IPS-20b (cell line): ENCODE results near the gene BMP4.

Experiments used
- H3K27ac ChIP-seq: one replicate; pipeline ENCODE4 v1.5.1; 2013; ENCODE audit warnings: low read length
- H3K27me3 ChIP-seq: 2 replicates; pipeline ENCODE4 v1.6.1; 2013; ENCODE audit warnings: mild to moderate bottlenecking, low read length, inconsistent platforms; ENCODE audit not compliant: insufficient read depth
- H3K36me3 ChIP-seq: 2 replicates; pipeline ENCODE4 v1.6.1; 2013; ENCODE audit warnings: low read depth, mild to moderate bottlenecking, inconsistent platforms, low read length, moderate library complexity; ENCODE audit not compliant: insufficient read depth
- H3K4me1 ChIP-seq: 2 replicates; pipeline ENCODE4 v1.6.1; 2013; ENCODE audit warnings: mild to moderate bottlenecking, control low read depth, inconsistent platforms, low read length, moderate library complexity; ENCODE audit not compliant: insufficient read depth
- H3K4me3 ChIP-seq: 2 replicates; pipeline ENCODE4 v1.5.1; 2013; ENCODE audit warnings: mild to moderate bottlenecking, low read length, inconsistent platforms
- H3K9ac ChIP-seq: 2 replicates; pipeline ENCODE4 v1.6.1; 2013; ENCODE audit warnings: low read depth, mild to moderate bottlenecking, inconsistent platforms, low read length, moderate library complexity
- H3K9me3 ChIP-seq: 2 replicates; pipeline ENCODE4 v1.6.1; 2013; ENCODE audit warnings: mild to moderate bottlenecking, low read depth, low read length, inconsistent platforms; ENCODE audit not compliant: insufficient read depth

The BMP4 gene

DNA sequence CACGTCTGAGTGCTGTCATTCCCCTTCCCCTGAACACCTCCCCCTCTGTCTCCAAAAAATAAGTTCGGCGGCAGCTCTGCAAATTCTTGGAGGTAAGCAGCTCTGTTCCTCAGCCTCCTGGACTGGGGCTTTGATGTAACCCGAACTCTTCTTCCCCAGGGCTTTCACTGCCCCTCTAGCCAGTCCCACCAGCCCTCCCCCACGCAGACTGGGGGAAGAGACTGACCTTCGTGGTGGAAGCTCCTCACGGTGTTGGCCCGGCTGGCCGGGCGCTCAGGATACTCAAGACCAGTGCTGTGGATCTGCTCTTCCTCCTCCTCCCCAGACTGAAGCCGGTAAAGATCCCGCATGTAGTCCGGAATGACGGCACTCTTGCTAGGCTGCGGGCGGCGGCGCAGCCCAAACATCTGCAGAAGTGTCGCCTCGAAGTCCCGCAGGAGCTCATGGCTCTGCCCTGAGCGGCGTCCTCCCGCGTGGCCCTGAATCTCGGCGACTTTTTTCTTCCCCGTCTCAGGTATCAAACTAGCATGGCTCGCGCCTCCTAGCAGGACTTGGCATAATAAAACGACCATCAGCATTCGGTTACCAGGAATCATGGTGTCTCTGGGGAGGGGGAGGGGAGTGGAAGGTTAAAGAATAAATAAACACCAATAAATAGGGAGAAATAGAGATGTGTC is 4.9 kb downstream of the BMP4 start:
- peaks cover 19% of the 10 kb centered on the region; the same call in 1 of the 2 replicates for H3K36me3 ChIP-seq
- H3K4me1 ChIP-seq = peaks cover 20% of the 10 kb centered on the region; the same call in 1 of the 2 replicates
- H3K9me3 ChIP-seq = no peaks in the 10 kb centered on the region
- peaks cover 97% of the 10 kb centered on the region for H3K27me3 ChIP-seq
- peak overlapping the region; percentile 68; the same call in 1 of the 2 replicates for H3K9ac ChIP-seq
- peak overlapping the region; percentile 94 for H3K4me3 ChIP-seq
- no peak overlapping the region for H3K27ac ChIP-seq

DNA sequence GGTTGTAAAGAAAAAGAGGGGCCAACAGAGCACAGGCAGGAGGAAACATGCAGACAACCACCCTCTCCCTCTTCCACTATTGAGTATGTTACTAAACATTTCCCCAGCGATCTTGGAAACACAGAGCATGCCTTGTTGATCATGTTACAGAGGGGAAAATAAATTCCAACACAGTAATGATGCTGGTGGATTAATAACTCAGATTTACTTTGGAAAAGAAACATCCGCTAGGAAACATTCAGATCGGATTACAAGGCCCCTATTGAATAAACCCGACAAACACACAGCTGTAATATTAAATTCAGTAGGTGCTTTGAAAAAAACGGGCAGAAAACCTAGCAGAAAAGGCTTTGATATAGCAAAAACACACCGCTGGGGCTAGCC is 5.4 kb downstream of the BMP4 start:
- Histone ChIP-seq H3K4me3 (peak overlapping the region; percentile 94), H3K9ac (peak overlapping the region; percentile 68; the same call in 1 of the 2 replicates), H3K27ac (no peak overlapping the region), H3K4me1 (peaks cover 20% of the 10 kb centered on the region; the same call in 1 of the 2 replicates), H3K27me3 (peaks cover 98% of the 10 kb centered on the region), H3K36me3 (peaks cover 19% of the 10 kb centered on the region; the same call in 1 of the 2 replicates), H3K9me3 (no peaks in the 10 kb centered on the region)

DNA sequence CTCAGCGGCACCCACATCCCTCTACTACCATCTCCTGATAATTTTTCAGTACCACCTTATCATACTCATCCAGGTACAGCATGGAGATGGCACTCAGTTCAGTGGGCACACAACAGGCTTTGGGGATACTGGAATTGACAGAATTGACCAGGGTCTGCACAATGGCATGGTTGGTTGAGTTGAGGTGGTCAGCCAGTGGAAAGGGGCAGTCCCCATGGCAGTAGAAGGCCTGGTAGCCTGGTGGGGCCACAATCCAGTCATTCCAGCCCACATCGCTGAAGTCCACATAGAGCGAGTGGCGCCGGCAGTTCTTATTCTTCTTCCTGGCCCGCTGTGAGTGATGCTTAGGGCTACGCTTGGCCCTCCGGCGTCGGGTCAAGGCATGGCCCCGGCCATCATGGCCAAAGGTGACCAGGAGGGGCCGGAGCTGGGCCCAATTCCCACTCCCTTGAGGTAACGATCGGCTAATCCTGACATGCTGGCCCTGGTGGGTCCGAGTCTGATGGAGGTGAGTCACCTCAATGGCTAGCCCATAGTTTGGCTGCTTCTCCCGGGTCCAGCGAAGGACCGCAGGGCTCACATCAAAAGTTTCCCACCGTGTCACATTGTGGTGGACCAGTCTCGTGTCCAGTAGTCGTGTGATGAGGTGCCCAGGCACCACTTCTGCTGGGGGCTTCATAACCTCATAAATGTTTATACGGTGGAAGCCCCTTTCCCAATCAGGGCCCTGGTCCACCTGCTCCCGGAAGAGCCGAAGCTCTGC is 6.4 kb downstream of the BMP4 start:
- H3K27me3 ChIP-seq = peaks cover 98% of the 10 kb centered on the region
- H3K4me1 ChIP-seq = peaks cover 25% of the 10 kb centered on the region; the same call in 1 of the 2 replicates
- no peak overlapping the region for H3K4me3 ChIP-seq
- H3K9me3 ChIP-seq = no peaks in the 10 kb centered on the region
- H3K27ac ChIP-seq = no peak overlapping the region
- H3K9ac ChIP-seq = no peak overlapping the region
- peaks cover 19% of the 10 kb centered on the region; the same call in 1 of the 2 replicates for H3K36me3 ChIP-seq

DNA sequence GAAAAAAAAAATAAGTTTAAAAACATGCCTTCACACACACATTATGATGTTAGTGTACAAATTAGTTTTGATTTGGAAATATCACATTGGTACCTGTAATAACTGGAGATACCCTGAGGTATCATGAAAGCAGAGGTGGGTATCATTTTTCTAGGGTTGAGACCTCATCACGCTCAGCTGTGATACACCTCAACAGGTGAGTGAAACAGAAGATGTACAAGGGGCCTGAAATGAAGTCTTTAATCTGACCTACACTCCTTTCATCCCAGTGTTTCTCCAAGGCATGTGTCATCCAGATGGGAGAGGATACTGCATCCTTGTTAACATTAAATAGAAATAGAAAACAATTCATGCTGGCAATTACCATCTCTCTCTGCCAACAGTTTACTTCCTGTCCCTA is 7.4 kb downstream of the BMP4 start:
- H3K4me1 ChIP-seq = peaks cover 30% of the 10 kb centered on the region; the same call in 1 of the 2 replicates
- no peak overlapping the region for H3K4me3 ChIP-seq
- H3K36me3 ChIP-seq = peaks cover 19% of the 10 kb centered on the region; the same call in 1 of the 2 replicates
- no peaks in the 10 kb centered on the region for H3K9me3 ChIP-seq
- H3K27ac ChIP-seq = no peak overlapping the region
- no peak overlapping the region for H3K9ac ChIP-seq
- H3K27me3 ChIP-seq = peaks cover 98% of the 10 kb centered on the region

DNA sequence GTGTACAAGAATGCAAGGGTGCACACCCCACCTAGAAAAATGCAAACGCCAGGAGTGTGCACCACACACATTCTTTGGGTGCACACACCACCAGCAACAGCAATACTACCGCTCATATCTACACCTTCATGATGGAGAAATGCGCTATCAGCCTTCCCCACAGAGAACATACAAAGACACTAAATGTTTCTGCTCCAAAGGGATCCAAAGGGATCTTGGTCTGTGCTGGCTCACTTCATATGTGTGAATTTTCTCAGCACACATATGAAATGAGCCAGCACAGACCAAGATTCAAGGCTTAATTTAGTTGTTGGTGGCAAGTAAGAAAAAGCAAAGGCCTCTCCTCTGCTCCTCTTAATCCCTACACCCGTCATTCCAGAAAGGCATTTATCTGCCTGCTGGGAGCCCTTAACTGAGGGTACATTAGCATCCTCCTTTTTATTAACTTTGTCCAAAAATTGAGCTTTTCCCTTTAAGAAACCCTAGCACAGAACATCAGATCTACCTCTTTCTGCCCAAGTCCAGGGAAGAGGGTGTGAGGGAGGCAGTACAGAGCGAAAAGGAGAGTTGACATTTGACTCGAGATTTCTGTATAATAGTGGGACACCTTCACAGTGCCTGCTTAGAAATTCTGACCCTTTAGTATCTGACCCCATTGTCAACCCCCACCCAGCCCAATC is 8.3 kb downstream of the BMP4 start:
- H3K9ac ChIP-seq = no peak overlapping the region
- H3K4me1 ChIP-seq = peaks cover 39% of the 10 kb centered on the region
- peaks cover 97% of the 10 kb centered on the region for H3K27me3 ChIP-seq
- peak overlapping the region; percentile 19; the same call in 1 of the 2 replicates for H3K4me3 ChIP-seq
- no peak overlapping the region for H3K27ac ChIP-seq
- no peaks in the 10 kb centered on the region for H3K9me3 ChIP-seq
- H3K36me3 ChIP-seq = peaks cover 19% of the 10 kb centered on the region; the same call in 1 of the 2 replicates

DNA sequence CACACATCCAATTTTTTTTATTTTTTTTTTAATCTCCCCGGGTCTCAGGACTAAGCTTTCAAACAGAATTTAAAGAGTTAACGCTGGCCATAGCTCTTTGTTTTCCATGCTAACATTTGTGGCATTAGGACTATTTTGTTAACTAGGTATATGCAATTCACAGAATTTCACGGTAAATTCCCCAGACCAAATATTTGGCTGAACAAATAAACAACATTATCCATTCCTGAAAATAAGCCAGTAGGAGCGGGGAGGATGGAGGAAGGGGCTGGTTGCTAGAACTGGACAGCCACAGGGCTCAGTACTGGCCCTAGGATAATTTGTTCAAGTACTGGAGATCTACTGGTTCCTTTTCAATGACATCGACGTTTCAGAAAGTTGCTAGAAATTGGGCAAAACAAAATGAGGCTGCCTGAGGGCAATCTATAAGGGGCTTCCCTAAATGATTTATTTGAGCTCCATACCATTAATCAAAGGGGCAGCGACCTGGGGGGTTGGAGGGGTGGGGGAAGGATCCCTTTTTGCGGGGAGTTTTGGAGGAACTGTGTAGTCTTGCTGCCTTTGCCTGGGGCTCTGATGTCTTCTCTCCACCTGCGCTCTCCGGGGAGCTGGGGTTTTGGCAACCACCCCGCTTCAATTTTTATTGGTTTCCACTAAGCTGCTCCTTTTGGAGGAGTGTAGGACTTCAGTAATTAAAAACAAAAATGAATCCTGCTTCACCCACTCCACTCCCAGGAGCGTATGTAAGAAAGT is 9.0 kb downstream of the BMP4 start:
- peaks cover 46% of the 10 kb centered on the region for H3K4me1 ChIP-seq
- no peak overlapping the region for H3K9ac ChIP-seq
- no peak overlapping the region for H3K27ac ChIP-seq
- peaks cover 90% of the 10 kb centered on the region for H3K27me3 ChIP-seq
- peaks cover 19% of the 10 kb centered on the region; the same call in 1 of the 2 replicates for H3K36me3 ChIP-seq
- peak overlapping the region; percentile 66; the same call in 1 of the 2 replicates for H3K4me3 ChIP-seq
- H3K9me3 ChIP-seq = no peaks in the 10 kb centered on the region

DNA sequence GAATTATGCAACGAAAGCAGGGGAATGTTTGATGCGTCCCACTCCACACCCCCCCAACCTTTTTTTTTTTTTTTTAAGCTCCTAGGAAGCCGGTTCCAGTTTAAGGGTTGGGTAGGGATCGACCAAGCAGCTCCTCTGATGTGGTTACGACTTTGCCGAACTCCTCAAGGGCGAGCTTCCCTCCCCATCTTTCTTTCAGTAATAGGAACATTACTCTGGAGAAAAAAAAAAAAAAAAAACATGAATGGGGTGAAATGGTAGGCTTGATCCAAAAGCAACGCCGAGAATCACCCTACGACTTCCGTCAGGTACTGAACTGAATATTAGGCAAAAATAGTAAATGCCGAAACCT is 9.6 kb downstream of the BMP4 start:
- no peaks in the 10 kb centered on the region for H3K9me3 ChIP-seq
- H3K4me3 ChIP-seq = peak overlapping the region; percentile 66
- peaks cover 84% of the 10 kb centered on the region for H3K27me3 ChIP-seq
- no peak overlapping the region for H3K27ac ChIP-seq
- peaks cover 19% of the 10 kb centered on the region; the same call in 1 of the 2 replicates for H3K36me3 ChIP-seq
- no peak overlapping the region for H3K9ac ChIP-seq
- peaks cover 50% of the 10 kb centered on the region for H3K4me1 ChIP-seq

DNA sequence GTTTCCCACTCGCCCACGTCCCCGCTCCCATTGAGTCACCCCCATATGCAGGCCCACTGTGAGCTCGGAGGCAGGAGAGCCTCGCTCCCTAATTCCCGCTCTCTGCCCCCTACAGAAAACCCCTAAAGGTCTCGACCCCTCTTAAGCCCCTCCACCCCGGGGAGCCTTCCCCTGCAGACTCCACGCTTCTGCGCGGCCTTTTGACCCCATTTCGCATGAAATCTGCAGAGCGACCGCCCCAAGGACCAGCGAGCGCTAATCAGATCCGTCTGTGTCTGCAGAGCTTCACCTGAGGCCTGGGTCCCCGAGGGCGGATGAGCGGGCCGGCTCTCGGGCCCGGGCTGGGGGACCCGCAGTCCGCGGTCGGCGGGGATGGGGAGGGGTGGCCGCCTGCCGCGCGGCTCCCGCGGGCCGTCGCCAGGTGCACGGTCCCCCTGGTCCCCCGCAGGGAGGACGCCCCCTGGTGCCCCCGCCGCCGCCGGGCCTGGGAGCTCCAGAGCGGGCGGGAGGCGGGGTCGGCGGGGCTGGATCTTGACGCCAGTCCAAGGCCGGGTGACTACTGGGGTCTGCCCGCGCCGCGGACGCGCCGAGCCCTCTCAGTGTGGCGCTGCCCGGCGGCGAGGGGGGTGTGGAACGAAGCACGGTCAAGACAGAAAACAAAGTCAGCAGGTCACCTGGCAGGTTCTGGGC is 10.1 kb downstream of the BMP4 start:
- H3K9ac ChIP-seq = 0 out of 2 replicates have a peak overlapping the region, but pooled peaks have one; percentile 18
- no peak overlapping the region for H3K27ac ChIP-seq
- no peaks in the 10 kb centered on the region for H3K9me3 ChIP-seq
- peaks cover 50% of the 10 kb centered on the region for H3K4me1 ChIP-seq
- peaks cover 79% of the 10 kb centered on the region for H3K27me3 ChIP-seq
- H3K4me3 ChIP-seq = peak overlapping the region; percentile 66; the same call in 1 of the 2 replicates
- H3K36me3 ChIP-seq = peaks cover 19% of the 10 kb centered on the region; the same call in 1 of the 2 replicates

DNA sequence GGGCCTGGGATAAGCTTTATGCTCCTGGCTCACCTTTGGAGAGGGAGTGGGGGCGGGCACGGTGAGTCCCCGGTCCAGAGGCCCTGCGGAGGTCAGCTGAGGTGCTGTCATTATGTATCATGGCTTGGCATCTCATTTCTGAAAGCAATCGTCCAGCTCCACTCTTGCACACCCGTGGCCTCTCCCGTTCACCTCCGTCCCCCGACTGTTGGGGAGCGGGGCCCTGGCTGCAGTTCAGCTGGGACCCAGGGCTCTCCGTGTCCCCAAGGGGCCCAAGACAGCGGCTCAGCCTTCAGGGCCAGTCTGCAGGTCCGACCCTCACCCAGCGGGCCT is 10.6 kb downstream of the BMP4 start:
- Histone ChIP-seq H3K9me3 (no peaks in the 10 kb centered on the region), H3K4me3 (peak overlapping the region; percentile 66; the same call in 1 of the 2 replicates)

DNA sequence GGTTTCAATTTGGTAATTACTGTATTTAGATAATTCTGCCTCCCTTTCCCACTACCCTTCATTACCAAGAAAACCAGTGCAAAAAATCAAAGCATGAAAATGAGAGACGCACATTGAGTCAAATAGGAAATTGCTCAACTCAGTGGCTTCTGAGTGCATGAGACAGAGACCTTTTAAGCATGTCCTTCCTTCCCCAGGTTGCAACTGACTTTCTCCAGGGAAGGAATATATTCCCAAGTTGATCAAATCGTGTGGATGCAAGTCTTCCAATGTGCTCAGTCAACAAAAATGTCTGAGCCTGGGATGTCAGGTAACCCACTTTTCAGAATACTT is 12.9 kb downstream of the BMP4 start:
- Histone ChIP-seq H3K4me3 (peak overlapping the region; percentile 45), H3K36me3 (no peaks in the 10 kb centered on the region), H3K9ac (0 out of 2 replicates have a peak overlapping the region, but pooled peaks have one; percentile 1), H3K4me1 (peaks cover 44% of the 10 kb centered on the region), H3K27ac (no peak overlapping the region), H3K27me3 (peaks cover 51% of the 10 kb centered on the region), H3K9me3 (no peaks in the 10 kb centered on the region)

More for the DNA sequence above, 10.6 kb downstream of the BMP4 start:
- Histone ChIP-seq H3K27me3 (peaks cover 74% of the 10 kb centered on the region), H3K9ac (no peak overlapping the region), H3K4me1 (peaks cover 45% of the 10 kb centered on the region), H3K27ac (no peak overlapping the region), H3K36me3 (peaks cover 15% of the 10 kb centered on the region; the same call in 1 of the 2 replicates)
